A673 (cell line): Measurements from ENCODE around the gene ZNF784. TPM values are rescaled to one million over a fixed set of nuclear protein-coding genes. Genes with fewer than 3 reads are reported as not detected.

ENCODE experiments used
- BruUV-seq: library from RNA; stranded (reverse); fragments of 400-500 nt; replicated peaks from 2 replicates; lab custom pipeline; 2021; lab: Mats Ljungman, UMichigan
- CTCF ChIA-PET: fragments of 300-600 bp; sonication (Branson Sonifier 250); formaldehyde crosslinking; loops from one replicate; lab custom pipeline; 2022; ENCODE audit warnings: antibody characterized with exemption; lab: Charles Lee
- POLR2A ChIA-PET: fragments of 300-600 bp; sonication (Branson Sonifier 250); formaldehyde crosslinking; loops from one replicate; lab custom pipeline; 2022; ENCODE audit warnings: antibody characterized with exemption; ENCODE audit not compliant: low non-redundant PET; lab: Charles Lee
- DNase-seq: peaks from one replicate; pipeline ENCODE4 v3.0.0-alpha.2; 2015; ENCODE audit warnings: low spot score
- H3K27ac ChIP-seq: fragments of 200-600 bp; sonication (generic); 2 replicates; pipeline ENCODE4 v1.5.1; 2016; ENCODE audit warnings: mixed run types, low read depth, mild to moderate bottlenecking, mixed read lengths, antibody characterized with exemption, low read length; ENCODE audit not compliant: poor library complexity, severe bottlenecking
- H3K27me3 ChIP-seq: fragments of 200-600 bp; sonication (generic); replicated peaks from 2 replicates; pipeline ENCODE4 v1.6.1; 2017; ENCODE audit warnings: mixed run types, low read depth, mild to moderate bottlenecking, mixed read lengths, antibody characterized with exemption, low read length; ENCODE audit not compliant: insufficient read depth, poor library complexity
- H3K36me3 ChIP-seq: fragments of 200-600 bp; sonication (generic); 2 replicates; pipeline ENCODE4 v1.6.1; 2016; ENCODE audit warnings: mixed run types, mild to moderate bottlenecking, mixed read lengths, antibody characterized with exemption, low read length; ENCODE audit not compliant: insufficient read depth, poor library complexity, severe bottlenecking
- H3K4me1 ChIP-seq: fragments of 200-600 bp; sonication (generic); 2 replicates; pipeline ENCODE4 v1.6.1; 2017; ENCODE audit warnings: mixed run types, mild to moderate bottlenecking, mixed read lengths, antibody characterized with exemption, low read length; ENCODE audit not compliant: insufficient read depth, poor library complexity, severe bottlenecking
- H3K4me3 ChIP-seq: fragments of 200-600 bp; sonication (generic); 2 replicates; pipeline ENCODE4 v1.5.1; 2016; ENCODE audit warnings: low read depth, mixed run types, mild to moderate bottlenecking, mixed read lengths, low read length; ENCODE audit not compliant: poor library complexity, severe bottlenecking
- H3K9me3 ChIP-seq: fragments of 200-600 bp; sonication (generic); 2 replicates; pipeline ENCODE4 v1.6.1; 2016; ENCODE audit warnings: mixed run types, low read depth, mild to moderate bottlenecking, mixed read lengths, antibody characterized with exemption, low read length; ENCODE audit not compliant: poor library complexity, severe bottlenecking
- EZH2 ChIP-seq: fragments of 200-600 bp; sonication (generic); IDR thresholded peaks from 2 replicates; pipeline ENCODE4 v1.6.1; 2017; ENCODE audit warnings: borderline replicate concordance, low read depth, mild to moderate bottlenecking, mixed read lengths, antibody characterized with exemption, low read length; ENCODE audit not compliant: poor library complexity, severe bottlenecking
- intact Hi-C: fragments of 100-400 bp; cut with micrococcal nuclease; formaldehyde crosslinking; loops from one replicate; pipeline ENCODE4 v1.10.0; 2022; ENCODE audit not compliant: unreplicated experiment
- total RNA-seq: library from RNA; stranded (reverse); gene quantifications from 2 replicates; pipeline ENCODE4 v1.2.3, GENCODE V29; 2021
- TF ChIP-seq, protein P1 (sequence below): fragments of 300-800, 200-600 bp; sonication (generic); conservative IDR thresholded peaks from 2 replicates; pipeline ENCODE4 v1.5.1; 2017; ENCODE audit warnings: low read depth, mild to moderate bottlenecking, antibody characterized with exemption, low read length, moderate library complexity, mixed read lengths

The ZNF784 gene
- total RNA-seq, 1 experiment from 2014 or later = 7.1 TPM

- CTCF ChIA-PET = interaction anchor here (0.7 to 2.5 kb wide), 5 partner anchors 17 to 92 kb away, joined by 3 to 6 read pairs (median 5); partner anchors contain the start of genes ZNF579 and ZNF784
- Histone ChIP-seq H3K36me3 (peaks cover 8% of the 10 kb centered on the region), H3K27me3 (no peaks in the 10 kb centered on the region), H3K4me1 (peaks cover 14% of the 10 kb centered on the region), H3K27ac (peak overlapping the region; percentile 93), H3K4me3 (peak overlapping the region; percentile 96), H3K9me3 (no peaks in the 10 kb centered on the region)
- POLR2A ChIA-PET = interaction anchor here (0.6 kb wide), 1 partner anchor 34 kb away, joined by 3 read pairs; no protein-coding TSS in a partner anchor
- TF ChIP-seq, protein P1, sequence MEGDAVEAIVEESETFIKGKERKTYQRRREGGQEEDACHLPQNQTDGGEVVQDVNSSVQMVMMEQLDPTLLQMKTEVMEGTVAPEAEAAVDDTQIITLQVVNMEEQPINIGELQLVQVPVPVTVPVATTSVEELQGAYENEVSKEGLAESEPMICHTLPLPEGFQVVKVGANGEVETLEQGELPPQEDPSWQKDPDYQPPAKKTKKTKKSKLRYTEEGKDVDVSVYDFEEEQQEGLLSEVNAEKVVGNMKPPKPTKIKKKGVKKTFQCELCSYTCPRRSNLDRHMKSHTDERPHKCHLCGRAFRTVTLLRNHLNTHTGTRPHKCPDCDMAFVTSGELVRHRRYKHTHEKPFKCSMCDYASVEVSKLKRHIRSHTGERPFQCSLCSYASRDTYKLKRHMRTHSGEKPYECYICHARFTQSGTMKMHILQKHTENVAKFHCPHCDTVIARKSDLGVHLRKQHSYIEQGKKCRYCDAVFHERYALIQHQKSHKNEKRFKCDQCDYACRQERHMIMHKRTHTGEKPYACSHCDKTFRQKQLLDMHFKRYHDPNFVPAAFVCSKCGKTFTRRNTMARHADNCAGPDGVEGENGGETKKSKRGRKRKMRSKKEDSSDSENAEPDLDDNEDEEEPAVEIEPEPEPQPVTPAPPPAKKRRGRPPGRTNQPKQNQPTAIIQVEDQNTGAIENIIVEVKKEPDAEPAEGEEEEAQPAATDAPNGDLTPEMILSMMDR = no peak
- no peak for TF ChIP-seq EZH2
- TSS peak; percentile 34 for BruUV-seq
- intact Hi-C loops = loop anchor here (1.0 to 5.0 kb wide), 2 partner anchors 90 to 145 kb away; partner anchors contain the start of genes C19orf85 and ISOC2
- no peak for DNase-seq
Observed at GRCh38 chr19:55606817-55607216, 17.5 kb downstream of the ZNF784 start.

GRCh38 chr19:55606471-55606787 is 17.9 kb downstream of the ZNF784 start:
- peaks cover 14% of the 10 kb centered on the region for H3K4me1 ChIP-seq
- intact Hi-C loops = loop anchor here (1.0 to 5.0 kb wide), 2 partner anchors 89 to 144 kb away; partner anchors contain the start of genes C19orf85 and ISOC2
- DNase-seq = no peak
- BruUV-seq = no TSS peak
- POLR2A ChIA-PET = interaction anchor here (0.6 kb wide), 1 partner anchor 34 kb away, joined by 3 read pairs; no protein-coding TSS in a partner anchor
- H3K36me3 ChIP-seq = peaks cover 8% of the 10 kb centered on the region
- H3K9me3 ChIP-seq = no peaks in the 10 kb centered on the region
- CTCF ChIA-PET = interaction anchor here (0.6 to 2.5 kb wide), 7 partner anchors 18 to 446 kb away, joined by 3 to 20 read pairs (median 5); partner anchors contain the start of genes ZNF579 and ZNF784
- H3K4me3 ChIP-seq = peak overlapping the region; percentile 96
- TF ChIP-seq, protein P1 = no peak
- TF ChIP-seq EZH2 = no peak
- H3K27ac ChIP-seq = peak overlapping the region; percentile 93
- H3K27me3 ChIP-seq = no peaks in the 10 kb centered on the region

DNA sequence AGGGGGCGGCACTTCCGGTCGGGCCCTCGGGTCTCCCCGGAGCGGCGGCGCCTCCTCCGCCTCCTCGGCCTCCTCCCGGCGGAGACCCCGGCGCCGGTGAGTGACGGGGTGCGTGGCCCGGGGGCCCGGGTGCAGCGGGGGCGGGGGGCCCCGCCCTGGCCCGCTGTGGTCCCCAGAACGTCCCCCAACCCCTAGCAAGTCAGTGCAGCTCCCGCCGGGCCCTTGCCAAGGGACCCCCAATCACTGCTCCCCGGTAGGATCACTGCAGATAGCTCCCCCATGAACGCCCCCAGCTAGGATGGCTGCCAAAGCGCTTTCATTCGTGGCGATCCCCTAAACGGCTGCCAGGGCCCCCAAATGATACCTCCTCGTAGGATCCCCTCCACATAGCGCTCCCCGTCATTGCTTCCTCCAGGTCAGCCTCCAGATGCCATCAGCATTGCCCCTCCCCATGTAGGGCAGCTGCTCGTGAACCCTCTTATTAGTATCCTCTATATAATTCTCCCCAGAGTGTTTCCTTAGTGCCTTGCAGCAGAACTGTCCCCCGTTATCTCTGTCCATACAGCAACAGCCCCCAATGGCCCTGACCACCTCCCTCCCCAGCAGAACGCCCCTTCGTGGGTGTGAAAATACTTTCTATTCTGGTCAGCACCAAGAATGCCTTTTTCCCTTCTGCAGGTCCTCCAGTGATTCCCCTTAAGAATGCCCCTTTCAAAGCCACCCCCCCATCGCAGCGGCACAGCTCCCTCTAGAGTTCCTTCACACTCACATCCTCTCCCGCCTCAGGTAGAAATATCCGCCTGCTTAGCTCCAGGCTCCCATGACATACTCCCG is 18.5 kb downstream of the ZNF784 start, which contains the start of gene ZNF865:
Gene ZNF865, plus strand, starts transcription at position 11 of the 834 bp plus-strand sequence. CDS start 7,972 bp downstream, outside the sequence.
- H3K27me3 ChIP-seq = no peaks in the 10 kb centered on the region
- peak within 1 kb of the TSS; percentile 96 for H3K4me3 ChIP-seq
- peaks cover 18% of the 10 kb centered on the region for H3K4me1 ChIP-seq
- peak; percentile 90 for DNase-seq
- H3K9me3 ChIP-seq = no peaks in the 10 kb centered on the region
- intact Hi-C loops = loop anchor here (1.0 to 5.0 kb wide), 2 partner anchors 89 to 144 kb away; partner anchors contain the start of genes C19orf85 and ISOC2
- TF ChIP-seq, protein P1 = peak; percentile 86
- no peak for TF ChIP-seq EZH2
- ChIA-PET POLR2A (interaction anchor here (0.6 kb wide), 1 partner anchor 33 kb away, joined by 3 read pairs; no protein-coding TSS in a partner anchor), CTCF (interaction anchor here (0.6 to 2.5 kb wide), 8 partner anchors 18 to 445 kb away, joined by 3 to 20 read pairs (median 5); partner anchors contain the start of genes ZNF579 and ZNF784)
- H3K36me3 ChIP-seq = peaks cover 8% of the 10 kb centered on the region
- no TSS peak for BruUV-seq
- H3K27ac ChIP-seq = peak within 1 kb of the TSS; percentile 93
